ENCODE measurements around the gene RAB10.

DNA sequence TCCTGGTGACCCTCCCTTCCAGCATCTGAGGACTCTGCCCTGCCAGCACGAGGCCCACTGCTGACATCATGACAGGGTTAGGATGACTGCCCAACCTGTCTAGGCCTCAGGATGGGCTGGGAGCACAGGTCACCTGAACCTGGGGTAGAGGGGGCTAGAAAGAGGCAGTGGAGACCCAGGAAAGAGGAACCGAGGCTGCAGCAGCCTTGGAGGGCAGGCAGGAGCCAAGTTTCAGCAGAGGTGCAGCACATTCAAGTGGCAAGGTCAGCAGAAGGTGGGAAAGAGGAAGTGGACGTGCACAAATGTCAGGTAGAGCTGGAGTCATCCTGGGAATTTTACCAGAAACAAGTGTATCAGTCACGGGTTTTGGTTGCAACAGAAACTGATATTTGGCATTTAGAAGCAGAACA is 13.6 kb upstream of the RAB10 start:
- TF ChIP-seq, protein P1, sequence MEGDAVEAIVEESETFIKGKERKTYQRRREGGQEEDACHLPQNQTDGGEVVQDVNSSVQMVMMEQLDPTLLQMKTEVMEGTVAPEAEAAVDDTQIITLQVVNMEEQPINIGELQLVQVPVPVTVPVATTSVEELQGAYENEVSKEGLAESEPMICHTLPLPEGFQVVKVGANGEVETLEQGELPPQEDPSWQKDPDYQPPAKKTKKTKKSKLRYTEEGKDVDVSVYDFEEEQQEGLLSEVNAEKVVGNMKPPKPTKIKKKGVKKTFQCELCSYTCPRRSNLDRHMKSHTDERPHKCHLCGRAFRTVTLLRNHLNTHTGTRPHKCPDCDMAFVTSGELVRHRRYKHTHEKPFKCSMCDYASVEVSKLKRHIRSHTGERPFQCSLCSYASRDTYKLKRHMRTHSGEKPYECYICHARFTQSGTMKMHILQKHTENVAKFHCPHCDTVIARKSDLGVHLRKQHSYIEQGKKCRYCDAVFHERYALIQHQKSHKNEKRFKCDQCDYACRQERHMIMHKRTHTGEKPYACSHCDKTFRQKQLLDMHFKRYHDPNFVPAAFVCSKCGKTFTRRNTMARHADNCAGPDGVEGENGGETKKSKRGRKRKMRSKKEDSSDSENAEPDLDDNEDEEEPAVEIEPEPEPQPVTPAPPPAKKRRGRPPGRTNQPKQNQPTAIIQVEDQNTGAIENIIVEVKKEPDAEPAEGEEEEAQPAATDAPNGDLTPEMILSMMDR (IDR thresholded peaks at IDR 0.05), result no peak
- TF ChIP-seq POLR2A (IDR thresholded peaks at IDR 0.05), result no peak

Data from thyroid gland (tissue), 4 donors.